ENCODE results near the gene ZNF524. TPM values are rescaled to one million over a fixed set of nuclear protein-coding genes. Genes with fewer than 3 reads are reported as not detected.

ZNF524 gene
- total and polyA plus RNA-seq, 2 donors (not counting 1 experiment from before 2014, with no cell fraction given): 2.6 to 16.8 TPM

GRCh38 chr19:55579766-55580621 lies 20.1 kb upstream of the ZNF524 start:
- H3K27me3 ChIP-seq (ENCODE audit: control insufficient read depth, insufficient read depth, low read length): no peaks in the 10 kb centered on the region
- peak overlapping the region; percentile 77 to 89 (median 87) for H3K4me3 ChIP-seq (replicated peaks in 1 of 4; ENCODE audit: control extremely low read depth in 1 of 4, insufficient read depth in 1 of 4, low read depth in 3 of 4, low read length in 4 of 4)
- peak overlapping the region; percentile 71 for H3K27ac ChIP-seq (ENCODE audit: insufficient read depth, low read length)
- H4K20me1 ChIP-seq (ENCODE audit: control insufficient read depth, extremely low read depth, insufficient read depth, low read length): no peaks in the 10 kb centered on the region
- peaks cover 4% of the 10 kb centered on the region for H3K36me3 ChIP-seq (ENCODE audit: control insufficient read depth, insufficient read depth, low read length)
- no peak for TF ChIP-seq EZH2 (IDR thresholded peaks at IDR 0.05; ENCODE audit: low read length, missing control alignments)
- TF ChIP-seq CTCF (conservative IDR thresholded peaks at IDR 0.05 in 1 of 2, IDR thresholded peaks at IDR 0.05 in 1 of 2; ENCODE audit: low read depth in 1 of 2, low read length in 2 of 2): no peak
- H3K4me2 ChIP-seq (ENCODE audit: extremely low read depth, insufficient read depth, low read length): peak overlapping the region; percentile 94
- peaks cover 11% of the 10 kb centered on the region for H3K79me2 ChIP-seq (ENCODE audit: control insufficient read depth, insufficient read depth, low read length)
- peaks cover 3% of the 10 kb centered on the region for H3K4me1 ChIP-seq (ENCODE audit: control insufficient read depth, extremely low read depth, insufficient read depth, low read length)
- H3K9ac ChIP-seq (ENCODE audit: insufficient read depth, low read length): peak overlapping the region; percentile 80
- H2AFZ ChIP-seq (ENCODE audit: low read length): no peak overlapping the region
- H3K9me3 ChIP-seq (ENCODE audit: control insufficient read depth, insufficient read depth, low read depth, low read length): no peaks in the 10 kb centered on the region
- peak; percentile 49 to 54 for DNase-seq (ENCODE audit: low read depth in 2 of 2)

GRCh38 chr19:55580628-55581144 lies 19.4 kb upstream of the ZNF524 start, which contains the start of gene ZNF579:
Gene ZNF579, minus strand, starts transcription at chr19:55580848. Its CDS starts 1,209 bp downstream, at chr19:55579639.
- Histone ChIP-seq H3K36me3 (ENCODE audit: control insufficient read depth, insufficient read depth, low read length) (peaks cover 4% of the 10 kb centered on the region), H3K4me1 (ENCODE audit: control insufficient read depth, extremely low read depth, insufficient read depth, low read length) (peaks cover 3% of the 10 kb centered on the region), H3K4me2 (ENCODE audit: extremely low read depth, insufficient read depth, low read length) (peak within 1 kb of the TSS; percentile 97), H3K27ac (ENCODE audit: insufficient read depth, low read length) (peak within 1 kb of the TSS; percentile 75), H3K27me3 (ENCODE audit: control insufficient read depth, insufficient read depth, low read length) (no peaks in the 10 kb centered on the region), H3K9me3 (ENCODE audit: control insufficient read depth, insufficient read depth, low read depth, low read length) (no peaks in the 10 kb centered on the region), H3K4me3 (replicated peaks in 1 of 4; ENCODE audit: control extremely low read depth in 1 of 4, insufficient read depth in 1 of 4, low read depth in 3 of 4, low read length in 4 of 4) (peak within 1 kb of the TSS; percentile 77 to 89 (median 87)), H3K9ac (ENCODE audit: insufficient read depth, low read length) (peak within 1 kb of the TSS; percentile 80), H2AFZ (ENCODE audit: low read length) (peak within 1 kb of the TSS; percentile 95), H4K20me1 (ENCODE audit: control insufficient read depth, extremely low read depth, insufficient read depth, low read length) (no peaks in the 10 kb centered on the region), H3K79me2 (ENCODE audit: control insufficient read depth, insufficient read depth, low read length) (peaks cover 11% of the 10 kb centered on the region)
- peak; percentile 89 to 93 for DNase-seq (ENCODE audit: low read depth in 2 of 2)
- TF ChIP-seq CTCF (conservative IDR thresholded peaks at IDR 0.05 in 1 of 2, IDR thresholded peaks at IDR 0.05 in 1 of 2; ENCODE audit: low read depth in 1 of 2, low read length in 2 of 2) (no peak), EZH2 (IDR thresholded peaks at IDR 0.05; ENCODE audit: low read length, missing control alignments) (no peak)

- Histone ChIP-seq H3K27ac (ENCODE audit: insufficient read depth, low read length) (peak overlapping the region; percentile 75), H2AFZ (ENCODE audit: low read length) (peak overlapping the region; percentile 95), H3K36me3 (ENCODE audit: control insufficient read depth, insufficient read depth, low read length) (peaks cover 4% of the 10 kb centered on the region), H3K4me2 (ENCODE audit: extremely low read depth, insufficient read depth, low read length) (peak overlapping the region; percentile 97), H3K9me3 (ENCODE audit: control insufficient read depth, insufficient read depth, low read depth, low read length) (no peaks in the 10 kb centered on the region), H3K79me2 (ENCODE audit: control insufficient read depth, insufficient read depth, low read length) (peaks cover 11% of the 10 kb centered on the region), H3K9ac (ENCODE audit: insufficient read depth, low read length) (peak overlapping the region; percentile 62), H3K4me1 (ENCODE audit: control insufficient read depth, extremely low read depth, insufficient read depth, low read length) (peaks cover 7% of the 10 kb centered on the region), H3K4me3 (replicated peaks in 1 of 4; ENCODE audit: control extremely low read depth in 1 of 4, insufficient read depth in 1 of 4, low read depth in 3 of 4, low read length in 4 of 4) (peak overlapping the region; percentile 59 to 89 (median 87)), H3K27me3 (ENCODE audit: control insufficient read depth, insufficient read depth, low read length) (no peaks in the 10 kb centered on the region), H4K20me1 (ENCODE audit: control insufficient read depth, extremely low read depth, insufficient read depth, low read length) (no peaks in the 10 kb centered on the region)
- DNase-seq (ENCODE audit: low read depth in 2 of 2): no peak
- TF ChIP-seq CTCF (conservative IDR thresholded peaks at IDR 0.05 in 1 of 2, IDR thresholded peaks at IDR 0.05 in 1 of 2; ENCODE audit: low read depth in 1 of 2, low read length in 2 of 2): no peak
- TF ChIP-seq EZH2 (IDR thresholded peaks at IDR 0.05; ENCODE audit: low read length, missing control alignments): no peak
Observed at GRCh38 chr19:55581145-55581822, 18.8 kb upstream of the ZNF524 start.

Measured in fibroblast of lung (primary cell).